SK-N-SH (cell line): ENCODE measurements around the gene CDR2. TPM values are rescaled to one million over a fixed set of nuclear protein-coding genes. Genes with fewer than 3 reads are reported as not detected.

Experiments used
- CTCF ChIA-PET: fragments of 300-600, 350-600 bp; formaldehyde crosslinking; extraction: SDS; loops from one replicate; lab custom pipeline; 2021; lab: Yijun Ruan, JAX
- POLR2A ChIA-PET: fragments of 350-600 bp; sonication (Branson Sonifier 250); formaldehyde crosslinking; extraction: SDS; loops from one replicate; lab custom pipeline; 2020; ENCODE audit warnings: antibody characterized with exemption, inconsistent platforms; lab: Yijun Ruan, JAX
- DNase-seq: peaks from one replicate; pipeline ENCODE4 v3.0.0; 2012
- H2AFZ ChIP-seq: fragments of 200-600 bp; sonication (generic); 2 replicates; pipeline ENCODE4 v1.8.1; 2016; ENCODE audit warnings: antibody characterized with exemption, mild to moderate bottlenecking, low read depth
- H3F3A ChIP-seq: fragments of 200-600 bp; sonication (generic); replicated peaks from 2 replicates; pipeline ENCODE3; 2016; ENCODE audit warnings: antibody characterized with exemption, mild to moderate bottlenecking; ENCODE audit not compliant: insufficient read depth
- H3K27ac ChIP-seq, 2 experiments: fragments of 200-500 bp in 1 of 2; fragments of 200-600 bp in 1 of 2; sonication (Bioruptor generic) in 1 of 2; sonication (generic), shearing (Covaris generic) in 1 of 2; 2 replicates each; pipeline versions ENCODE4 v1.5.1 to v1.6.1; 2014 to 2016; ENCODE audit warnings: low read depth in 2 of 2, inconsistent platforms in 1 of 2, low read length in 1 of 2, mild to moderate bottlenecking in 1 of 2, mixed read lengths in 1 of 2
- H3K27me3 ChIP-seq: fragments of 200-600 bp; sonication (generic), shearing (Covaris generic); 2 replicates; pipeline ENCODE4 v1.6.1; 2016; ENCODE audit warnings: mixed run types; ENCODE audit not compliant: insufficient read depth
- H3K36me3 ChIP-seq, 2 experiments: fragments of 200-500 bp in 1 of 2; fragments of 200-600 bp in 1 of 2; sonication (Bioruptor generic) in 1 of 2; sonication (generic) in 1 of 2; replicated peaks in 1 of 2; 2 replicates each; pipeline versions ENCODE3 to v1.5.1; 2014 to 2016; ENCODE audit warnings: low read length in 1 of 2, mild to moderate bottlenecking in 1 of 2; ENCODE audit not compliant: insufficient read depth in 2 of 2, control insufficient read depth in 1 of 2
- H3K4me1 ChIP-seq, 2 experiments: fragments of 200-500 bp in 1 of 2; fragments of 200-600 bp in 1 of 2; sonication (Bioruptor generic) in 1 of 2; sonication (generic), shearing (Covaris generic) in 1 of 2; 2 replicates each; pipeline versions ENCODE4 v1.5.1 to v1.6.1; 2014 to 2016; ENCODE audit warnings: low read depth in 1 of 2, low read length in 1 of 2, mixed run types in 1 of 2; ENCODE audit not compliant: insufficient read depth in 2 of 2, control insufficient read depth in 1 of 2
- H3K4me2 ChIP-seq: fragments of 200-600 bp; sonication (generic), shearing (Covaris generic); 2 replicates; pipeline ENCODE4 v1.6.1; 2017; ENCODE audit warnings: mixed run types
- H3K4me3 ChIP-seq, 2 experiments: fragments of 200-500 bp in 1 of 2; fragments of 200-600 bp in 1 of 2; sonication (Bioruptor generic) in 1 of 2; sonication (generic), shearing (Covaris generic) in 1 of 2; 2 replicates each; pipeline versions ENCODE4 v1.5.1 to v1.8.1; 2014 to 2016; ENCODE audit warnings: low read depth in 2 of 2, inconsistent platforms in 1 of 2, low read length in 1 of 2, mild to moderate bottlenecking in 1 of 2, mixed read lengths in 1 of 2, moderate library complexity in 1 of 2
- H3K79me2 ChIP-seq: fragments of 200-600 bp; sonication (generic); 2 replicates; pipeline ENCODE4 v1.8.1; 2017; ENCODE audit warnings: mild to moderate bottlenecking; ENCODE audit not compliant: insufficient read depth
- H3K9ac ChIP-seq: fragments of 200-600 bp; sonication (generic); 2 replicates; pipeline ENCODE4 v1.6.1; 2017; ENCODE audit warnings: mixed run types
- H3K9me2 ChIP-seq: fragments of 200-600 bp; sonication (generic); 2 replicates; pipeline ENCODE4 v1.6.1; 2017; ENCODE audit warnings: mixed run types
- H3K9me3 ChIP-seq: fragments of 200-600 bp; sonication (generic); 2 replicates; pipeline ENCODE4 v1.6.1; 2017; ENCODE audit warnings: mixed run types, mild to moderate bottlenecking, moderate library complexity
- H4K20me1 ChIP-seq: fragments of 200-600 bp; sonication (generic); 2 replicates; pipeline ENCODE4 v1.6.1; 2017; ENCODE audit warnings: mild to moderate bottlenecking, mixed run types; ENCODE audit not compliant: insufficient read depth
- CHD2 ChIP-seq: fragments of 150-350 bp; IDR thresholded peaks from 2 replicates; pipeline ENCODE4 v1.6.1; 2018; ENCODE audit warnings: low read length; ENCODE audit not compliant: partially characterized antibody
- EP300 ChIP-seq, 2 experiments: IDR thresholded peaks; 2 replicates each; pipeline versions ENCODE4 v1.4.0 to v1.6.1; 2012; ENCODE audit warnings: borderline replicate concordance in 1 of 2, low read depth in 1 of 2, low read length in 1 of 2
- EZH2phosphoT487 ChIP-seq: fragments of 200-600 bp; sonication (generic); IDR thresholded peaks from 2 replicates; pipeline ENCODE4 v1.6.1; 2017; ENCODE audit warnings: low read depth, mixed run types, mild to moderate bottlenecking, antibody characterized with exemption, moderate library complexity, borderline replicate concordance
- FOSL2 ChIP-seq: IDR thresholded peaks from 2 replicates; pipeline ENCODE4 v1.4.0; 2012; ENCODE audit warnings: low read depth, mild to moderate bottlenecking, moderate library complexity, borderline replicate concordance
- FOXJ3 ChIP-seq: sonication (generic); formaldehyde crosslinking; IDR thresholded peaks from 2 replicates; pipeline ENCODE4 v1.5.1; 2020; ENCODE audit warnings: mild to moderate bottlenecking, missing genetic modification reagents
- FOXM1 ChIP-seq: IDR thresholded peaks from 2 replicates; pipeline ENCODE4 v1.4.0; 2012; ENCODE audit warnings: low read depth, mild to moderate bottlenecking
- JUND ChIP-seq: IDR thresholded peaks from 2 replicates; pipeline ENCODE4 v1.4.0; 2012
- MEF2A ChIP-seq: IDR thresholded peaks from 2 replicates; pipeline ENCODE4 v1.4.0; 2012; ENCODE audit warnings: low read depth, borderline replicate concordance
- MXI1 ChIP-seq: IDR thresholded peaks from 2 replicates; pipeline ENCODE4 v1.6.1; 2012; ENCODE audit warnings: mild to moderate bottlenecking, low read depth, low read length, improper control_type of control experiment
- NFIC ChIP-seq: IDR thresholded peaks from 2 replicates; pipeline ENCODE4 v1.4.0; 2012; ENCODE audit warnings: borderline replicate concordance
- NRF1 ChIP-seq: IDR thresholded peaks from 2 replicates; pipeline ENCODE4 v1.6.1; 2012; ENCODE audit warnings: low read depth, mild to moderate bottlenecking, low read length
- POLR2AphosphoS5 ChIP-seq: IDR thresholded peaks from 2 replicates; pipeline ENCODE4 v1.6.1; 2012; ENCODE audit warnings: low read depth, low read length
- RCOR1 ChIP-seq: fragments of 150-350 bp; IDR thresholded peaks from 2 replicates; pipeline ENCODE4 v1.6.1; 2017; ENCODE audit warnings: antibody characterized with exemption, low read length
- WGBS: methylation state at CpG from one replicate; pipeline ENCODE4 v1.1.6; 2017; ENCODE audit warnings: low lambda C conversion rate; 5-methylcytosine and 5-hydroxymethylcytosine counted together
- polyA plus RNA-seq, 3 experiments: library from polyadenylated mRNA; depleted of rRNA; stranded (reverse); fragments of >200 nt; gene quantifications; 2 replicates each; pipeline ENCODE4 v1.2.3, GENCODE V29; 2012
- TF ChIP-seq, protein P1 (sequence below): IDR thresholded peaks from 2 replicates; pipeline ENCODE4 v1.4.0; 2012; ENCODE audit warnings: low read depth, borderline replicate concordance
- TF ChIP-seq, protein P2 (sequence below): fragments of 150-350 bp; IDR thresholded peaks from 2 replicates; pipeline ENCODE4 v1.6.1; 2016; ENCODE audit warnings: mild to moderate bottlenecking, low read depth, low read length

The CDR2 gene
- polyA plus RNA-seq, 1 of the 3 experiments (the other 2 are of a cell fraction) = 30.3 TPM

DNA sequence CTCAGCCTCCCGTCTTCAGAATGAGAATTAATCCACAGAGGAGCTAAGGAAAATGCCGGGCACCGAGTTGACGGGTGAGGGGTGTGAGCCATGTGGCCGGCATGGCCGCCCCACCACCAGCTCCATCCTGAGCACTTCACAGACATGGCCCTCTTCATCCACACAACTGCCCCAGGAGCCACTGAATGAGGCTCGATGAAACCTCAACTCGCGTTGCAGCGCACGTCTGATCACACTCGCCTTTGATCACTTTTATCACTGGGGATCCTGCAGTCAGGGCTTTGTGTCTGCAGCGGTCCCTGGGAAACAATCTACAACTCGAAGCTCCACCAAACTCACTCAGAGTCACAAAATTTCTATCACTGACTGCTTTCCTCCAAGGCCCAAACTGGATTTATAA lies 46.7 kb upstream of the CDR2 start:
- Histone ChIP-seq H3K9ac (no peak overlapping the region), H3K4me1 (no peaks in the 10 kb centered on the region; a peak in 1 of 4 replicates), H4K20me1 (no peaks in the 10 kb centered on the region), H3F3A (peaks cover 6% of the 10 kb centered on the region), H3K79me2 (no peaks in the 10 kb centered on the region), H3K4me3 (no peak overlapping the region), H2AFZ (no peak overlapping the region), H3K4me2 (no peak overlapping the region), H3K9me2 (no peaks in the 10 kb centered on the region), H3K27ac (no peak overlapping the region), H3K9me3 (no peaks in the 10 kb centered on the region), H3K27me3 (no peaks in the 10 kb centered on the region), H3K36me3 (peaks cover 4 to 10% of the 10 kb centered on the region in 2 experiments)
- ChIA-PET POLR2A (interaction anchor here (0.5 kb wide), 1 partner anchor 414 kb away, joined by 3 read pairs; no protein-coding TSS in a partner anchor), CTCF (no interaction called here)
- no peak for TF ChIP-seq MEF2A
- no peak for TF ChIP-seq FOSL2
- TF ChIP-seq FOXM1 = no peak
- TF ChIP-seq, protein P1, sequence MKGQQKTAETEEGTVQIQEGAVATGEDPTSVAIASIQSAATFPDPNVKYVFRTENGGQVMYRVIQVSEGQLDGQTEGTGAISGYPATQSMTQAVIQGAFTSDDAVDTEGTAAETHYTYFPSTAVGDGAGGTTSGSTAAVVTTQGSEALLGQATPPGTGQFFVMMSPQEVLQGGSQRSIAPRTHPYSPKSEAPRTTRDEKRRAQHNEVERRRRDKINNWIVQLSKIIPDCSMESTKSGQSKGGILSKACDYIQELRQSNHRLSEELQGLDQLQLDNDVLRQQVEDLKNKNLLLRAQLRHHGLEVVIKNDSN = no peak
- no peak for TF ChIP-seq FOXJ3 (CRISPR knock-in tag)
- TF ChIP-seq MXI1 = no peak
- TF ChIP-seq JUND = no peak
- no peak for TF ChIP-seq CHD2
- TF ChIP-seq EP300 (IDR thresholded peaks at IDR 0.05; ENCODE audit: borderline replicate concordance in 1 of 2, low read depth in 1 of 2, low read length in 1 of 2) = no peak
- TF ChIP-seq RCOR1 = no peak
- TF ChIP-seq, protein P2, sequence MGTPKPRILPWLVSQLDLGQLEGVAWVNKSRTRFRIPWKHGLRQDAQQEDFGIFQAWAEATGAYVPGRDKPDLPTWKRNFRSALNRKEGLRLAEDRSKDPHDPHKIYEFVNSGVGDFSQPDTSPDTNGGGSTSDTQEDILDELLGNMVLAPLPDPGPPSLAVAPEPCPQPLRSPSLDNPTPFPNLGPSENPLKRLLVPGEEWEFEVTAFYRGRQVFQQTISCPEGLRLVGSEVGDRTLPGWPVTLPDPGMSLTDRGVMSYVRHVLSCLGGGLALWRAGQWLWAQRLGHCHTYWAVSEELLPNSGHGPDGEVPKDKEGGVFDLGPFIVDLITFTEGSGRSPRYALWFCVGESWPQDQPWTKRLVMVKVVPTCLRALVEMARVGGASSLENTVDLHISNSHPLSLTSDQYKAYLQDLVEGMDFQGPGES = no peak
- TF ChIP-seq POLR2AphosphoS5 = no peak
- 96% methylated on average over 11 of the region's 14 CpGs for WGBS
- no peak for DNase-seq

DNA sequence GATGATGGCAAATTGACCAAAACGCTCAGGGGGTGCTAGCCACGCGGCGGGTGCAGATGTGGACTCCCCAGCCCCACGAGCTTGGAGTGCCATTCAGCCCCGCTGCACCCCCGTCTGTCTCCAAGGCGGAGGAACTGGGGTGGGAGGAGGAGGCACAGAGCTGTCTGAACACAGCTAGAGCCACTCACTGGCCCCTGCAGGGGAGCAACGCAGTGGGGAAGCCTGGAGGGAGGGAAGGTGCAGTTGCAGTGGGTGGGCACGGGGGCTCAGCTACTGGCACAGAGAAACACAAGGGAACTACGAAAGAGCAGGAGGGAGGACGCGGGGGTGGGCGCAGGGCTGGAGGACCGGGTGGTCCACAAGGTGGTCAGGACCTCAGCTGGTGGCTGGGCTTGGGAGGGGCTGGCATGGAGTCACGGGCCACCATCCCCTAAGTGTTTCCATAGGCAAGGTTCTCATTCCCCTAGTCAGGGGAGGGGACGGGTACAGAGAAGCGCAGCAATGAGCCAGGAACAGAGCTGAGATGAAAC lies 46.3 kb upstream of the CDR2 start:
- Histone ChIP-seq H2AFZ (no peak overlapping the region), H3K9ac (no peak overlapping the region), H3K36me3 (peaks cover 4 to 10% of the 10 kb centered on the region in 2 experiments), H3K4me3 (no peak overlapping the region), H3K4me2 (no peak overlapping the region), H4K20me1 (no peaks in the 10 kb centered on the region), H3K27ac (no peak overlapping the region), H3K4me1 (no peaks in the 10 kb centered on the region; a peak in 1 of 4 replicates), H3K9me3 (no peaks in the 10 kb centered on the region), H3K9me2 (no peaks in the 10 kb centered on the region), H3F3A (peaks cover 6% of the 10 kb centered on the region), H3K27me3 (no peaks in the 10 kb centered on the region), H3K79me2 (no peaks in the 10 kb centered on the region)
- 95% methylated on average over 18 of the region's 18 CpGs for WGBS
- no peak for DNase-seq
- POLR2A ChIA-PET = interaction anchor here (0.5 kb wide), 1 partner anchor 413 kb away, joined by 3 read pairs; no protein-coding TSS in a partner anchor
- CTCF ChIA-PET = no interaction called here
- TF ChIP-seq NRF1 = no peak
- TF ChIP-seq, protein P2 = no peak
- no peak for TF ChIP-seq NFIC
- TF ChIP-seq EZH2phosphoT487 = no peak
